Right ventricle myocardium inferior (tissue), 1 donor: ENCODE measurements around the gene YIPF1. TPM values are rescaled to one million over a fixed set of nuclear protein-coding genes. Genes with fewer than 3 reads are reported as not detected.

Experiments
- ATAC-seq: fragments of 200-7000 bp; cut with Tn5 transposase; one replicate; pipeline ENCODE4 v1.9.1; 2020; ENCODE audit warnings: mild to moderate bottlenecking, moderate library complexity
- DNase-seq: peaks from one replicate; pipeline ENCODE4 v3.0.0; 2021; ENCODE audit errors: missing footprints
- intact Hi-C: fragments of 100-400 bp; cut with DNase I; formaldehyde crosslinking; loops from one replicate; pipeline ENCODE4 v1.11.0; 2022
- total RNA-seq: library from RNA; stranded (reverse); fragmentation: NEBNext Ultra II Directional; extraction: Animal tissue kit (Norgen Biotek cat#: 25700); gene quantifications from one replicate; pipeline ENCODE4 v1.2.1, GENCODE V29; 2021
- donor health status: DM: no; HTN: yes; CAD: no; lungs with severe emphysema.

YIPF1 gene
- total RNA-seq, 1 donor from 2014 or later = 16.1 TPM

DNA sequence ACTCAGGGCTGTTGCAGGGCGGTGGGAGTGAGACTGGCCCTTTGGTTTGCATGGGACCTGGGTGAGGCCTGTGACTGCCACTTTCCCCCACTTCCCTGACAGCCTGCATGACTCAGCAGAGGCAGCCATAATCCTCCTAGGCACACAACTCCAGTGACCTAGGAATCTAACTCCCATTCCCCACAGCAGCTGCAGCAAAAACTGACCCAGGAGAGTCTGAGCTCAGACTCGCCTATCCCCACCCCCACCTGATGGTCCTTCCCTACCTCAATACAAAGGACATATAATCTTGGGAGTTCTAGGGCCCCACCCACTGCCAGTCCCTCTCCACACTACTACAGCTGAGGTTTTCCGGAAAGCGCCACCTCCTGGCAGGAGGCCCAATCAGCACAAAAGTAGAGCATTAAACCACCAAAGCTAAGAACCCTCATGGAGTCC, 78.2 kb downstream of the YIPF1 start:
- ATAC-seq = no peak
- DNase-seq = no peak
- intact Hi-C loops = no loop called here

DNA sequence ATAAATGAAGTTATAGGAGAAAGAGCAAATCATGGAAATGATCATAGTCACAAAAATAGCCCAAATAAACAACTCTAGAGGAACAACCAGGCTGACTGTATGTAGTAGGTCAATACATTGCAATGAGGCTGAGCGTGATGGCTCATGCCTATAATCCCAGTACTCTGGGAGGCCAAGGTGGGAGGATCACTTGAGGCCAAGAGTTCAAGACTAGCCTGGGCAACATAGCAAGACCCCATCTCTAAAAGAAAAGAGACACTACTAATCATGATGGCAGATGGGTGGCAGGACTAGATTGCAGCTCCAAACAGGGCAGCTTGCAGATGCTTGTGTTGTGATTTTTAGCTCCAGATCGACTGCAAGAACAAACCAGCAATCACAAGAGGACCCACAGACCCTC, 79.1 kb downstream of the YIPF1 start:
- no peak for DNase-seq
- no peak for ATAC-seq
- intact Hi-C loops = no loop called here

DNA sequence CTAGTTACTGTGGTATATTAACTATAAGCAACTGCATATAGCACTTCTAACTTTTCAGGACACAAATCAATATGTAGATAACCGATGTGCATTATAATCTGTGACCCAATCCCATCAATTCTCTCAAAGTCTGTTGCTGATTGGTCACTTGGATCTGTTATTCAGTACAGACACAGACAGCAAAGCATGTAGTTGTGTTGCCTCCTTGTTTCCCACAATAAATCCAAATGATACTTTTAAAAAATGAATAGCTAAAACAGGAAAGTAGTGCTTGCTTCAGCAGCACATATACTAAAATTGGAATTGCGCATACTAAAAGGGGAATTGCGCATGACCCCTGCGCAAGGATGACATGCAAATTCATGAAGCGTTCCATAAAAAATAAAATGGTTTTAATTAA, 79.6 kb downstream of the YIPF1 start:
- no peak for DNase-seq
- intact Hi-C loops = no loop called here
- ATAC-seq = no peak

DNA sequence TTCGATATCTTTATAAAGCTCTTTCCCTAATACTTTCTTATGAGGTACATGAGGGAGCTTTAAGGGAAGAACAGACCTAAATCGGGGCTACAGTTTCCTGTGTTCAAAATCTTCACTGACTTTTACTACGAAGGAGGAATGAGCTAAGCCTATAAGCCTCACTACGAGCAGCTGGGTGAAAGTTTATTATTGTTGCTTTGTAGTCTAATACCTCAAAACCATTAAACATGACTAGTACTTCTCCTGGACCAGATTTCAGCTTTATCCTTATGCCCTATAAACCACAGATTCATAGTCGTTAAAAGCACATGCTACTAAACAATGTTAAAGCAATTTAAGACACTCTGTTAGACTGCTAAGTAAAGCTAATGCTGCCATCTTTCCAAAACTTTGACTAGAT, 81.7 kb downstream of the YIPF1 start:
- no peak for DNase-seq
- ATAC-seq = no peak
- intact Hi-C loops = no loop called here

DNA sequence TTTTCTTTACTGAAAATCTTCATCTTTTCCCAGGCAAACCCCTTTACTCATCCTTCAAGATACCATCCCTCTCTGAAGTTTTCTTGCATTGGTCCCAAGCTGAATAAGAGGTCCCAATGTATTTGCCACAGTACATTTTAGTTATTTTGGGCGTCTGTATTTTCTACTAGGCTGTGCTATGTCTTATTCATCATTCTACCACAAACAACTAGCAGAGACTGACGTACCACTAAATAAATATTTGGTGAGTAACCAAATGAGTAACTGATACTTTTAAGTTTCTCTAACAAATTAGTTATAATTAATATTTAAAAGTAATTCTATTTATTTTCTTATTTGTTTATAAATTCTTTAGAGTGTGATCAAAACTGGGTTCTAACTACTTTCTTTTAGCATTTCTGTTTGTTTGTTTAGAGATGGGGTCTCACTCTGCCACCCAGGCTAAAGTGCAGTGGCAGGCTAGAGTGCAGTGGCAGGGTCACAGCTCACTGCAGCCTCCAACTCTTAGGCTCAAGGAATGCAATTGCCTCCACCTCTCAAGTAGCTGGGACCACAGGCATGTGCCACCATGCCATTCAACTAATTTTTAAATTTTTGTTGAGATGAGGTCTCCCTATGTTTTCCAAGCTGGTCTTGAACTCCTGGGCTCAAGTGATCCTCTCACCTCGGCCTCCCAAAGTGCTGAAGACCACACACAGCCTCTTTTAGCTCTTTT, 84.6 kb downstream of the YIPF1 start:
- intact Hi-C loops = no loop called here

DNA sequence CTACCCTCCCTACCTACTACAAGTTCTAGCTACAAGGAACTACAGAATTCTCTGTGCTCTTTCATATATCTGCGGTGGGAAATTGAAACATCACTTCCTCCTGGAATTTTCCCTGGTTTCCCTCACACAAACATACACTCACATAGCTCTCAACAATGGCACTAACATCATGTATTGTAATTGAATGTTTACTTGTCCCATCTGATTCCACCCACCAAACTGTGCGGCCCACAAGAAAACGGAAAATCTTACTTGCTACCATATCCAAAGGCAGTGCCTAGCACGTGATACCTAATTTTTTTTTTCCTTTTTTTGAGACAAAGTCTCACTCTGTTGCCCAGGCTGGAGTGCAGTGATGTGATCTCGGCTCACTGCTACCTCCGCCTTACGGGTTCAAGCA, 85.4 kb downstream of the YIPF1 start:
- DNase-seq = no peak
- intact Hi-C loops = no loop called here
- no peak for ATAC-seq

More for the DNA sequence above, 84.6 kb downstream of the YIPF1 start:
- ATAC-seq (no peak), DNase-seq (no peak)

Other genes starting within 250 kb of the YIPF1 start
- not detected for gene GLIS1, start 150.6 kb downstream of the YIPF1 start, total RNA-seq
- gene NDC1, start 51.5 kb downstream of the YIPF1 start, total RNA-seq = 6.4 TPM
- gene DIO1, start 4.4 kb upstream of the YIPF1 start, total RNA-seq = not detected
- 11.9 TPM for gene IFT25, start 55.9 kb upstream of the YIPF1 start, total RNA-seq
- 13.8 TPM for gene LRRC42, start 56.6 kb upstream of the YIPF1 start, total RNA-seq
- gene LDLRAD1, start 128.4 kb upstream of the YIPF1 start, total RNA-seq = not detected
- gene TMEM59, start 163.4 kb upstream of the YIPF1 start, total RNA-seq = 341 TPM
- 4.7 TPM for gene TCEANC2, start 163.8 kb upstream of the YIPF1 start, total RNA-seq